WTC11 (cell line): ENCODE results near the gene ZBTB16.

Experiments used
- ARID4B ChIP-seq: sonication (generic); formaldehyde crosslinking; IDR thresholded peaks from 2 replicates; pipeline ENCODE4 v1.8.0; 2023; ENCODE audit warnings: missing genetic modification reagents, mild to moderate bottlenecking, borderline replicate concordance
- CTCF ChIP-seq: fragments of 200-600 bp; IDR thresholded peaks from 2 replicates; pipeline ENCODE4 v1.8.0; 2022; ENCODE audit warnings: antibody characterized with exemption
- ESRRA ChIP-seq: sonication (generic); formaldehyde crosslinking; IDR thresholded peaks from 2 replicates; pipeline ENCODE4 v1.8.1; 2022; ENCODE audit warnings: mild to moderate bottlenecking, missing genetic modification reagents, borderline replicate concordance
- HMGA2 ChIP-seq: fragments of 250-450 bp; sonication (Bioruptor Pico); IDR thresholded peaks from 2 replicates; pipeline ENCODE4 v1.4.0; 2021; ENCODE audit warnings: mild to moderate bottlenecking, moderate library complexity
- HMGXB4 ChIP-seq: sonication (generic); formaldehyde crosslinking; IDR thresholded peaks from 2 replicates; pipeline ENCODE4 v1.8.1; 2023; ENCODE audit warnings: mild to moderate bottlenecking, moderate library complexity, missing genetic modification reagents
- MAX ChIP-seq: sonication (generic); formaldehyde crosslinking; IDR thresholded peaks from 2 replicates; pipeline ENCODE4 v1.8.0; 2022; ENCODE audit warnings: mild to moderate bottlenecking, missing genetic modification reagents
- NFE2L1 ChIP-seq: sonication (generic); formaldehyde crosslinking; IDR thresholded peaks from 2 replicates; pipeline ENCODE4 v1.8.1; 2023; ENCODE audit warnings: missing genetic modification reagents
- PREB ChIP-seq: sonication (generic); formaldehyde crosslinking; IDR thresholded peaks from 2 replicates; pipeline ENCODE4 v1.8.1; 2022; ENCODE audit warnings: mild to moderate bottlenecking, missing genetic modification reagents, moderate library complexity, borderline replicate concordance
- ZNF396 ChIP-seq: fragments of 250-450 bp; sonication (Bioruptor Pico); IDR thresholded peaks from 2 replicates; pipeline ENCODE4 v1.8.0; 2021; ENCODE audit warnings: mild to moderate bottlenecking, moderate library complexity, borderline replicate concordance

GRCh38 chr11:114088216-114088615, 28.7 kb downstream of the ZBTB16 start:
- no peak for TF ChIP-seq ARID4B
- TF ChIP-seq HMGA2 (CRISPR knock-in tag) = no peak
- TF ChIP-seq PREB (CRISPR knock-in tag) = no peak
- TF ChIP-seq ESRRA (CRISPR knock-in tag) = no peak
- no peak for TF ChIP-seq CTCF
- no peak for TF ChIP-seq HMGXB4 (CRISPR knock-in tag)
- TF ChIP-seq NFE2L1 (CRISPR knock-in tag) = no peak
- TF ChIP-seq MAX (CRISPR knock-in tag) = no peak
- TF ChIP-seq ZNF396 (CRISPR knock-in tag) = no peak
